ENCODE data around the gene CFAP161.

CFAP161 gene

GRCh38 chr15:81182031-81182755 is 48.1 kb downstream of the CFAP161 start:
- H3K4me2 ChIP-seq (ENCODE audit: low read length), result no peak overlapping the region
- H3K9me2 ChIP-seq (replicated peaks; ENCODE audit: control insufficient read depth, low read length), result no peaks in the 10 kb centered on the region
- H3K9me3 ChIP-seq (ENCODE audit: control insufficient read depth, insufficient read depth, low read length), result no peaks in the 10 kb centered on the region
- H3K4me1 ChIP-seq (ENCODE audit: control insufficient read depth, low read length), result no peaks in the 10 kb centered on the region
- H4K20me1 ChIP-seq (ENCODE audit: control insufficient read depth, insufficient read depth, low read depth, low read length), result no peaks in the 10 kb centered on the region
- H3K79me2 ChIP-seq (ENCODE audit: control insufficient read depth, low read length), result no peaks in the 10 kb centered on the region
- peaks cover 13% of the 10 kb centered on the region; the same call in 1 of the 2 replicates for H3K27me3 ChIP-seq (ENCODE audit: control insufficient read depth, low read length)
- H3K4me3 ChIP-seq (ENCODE audit: low read length), result no peak overlapping the region
- H3K27ac ChIP-seq (ENCODE audit: low read depth, low read length), result no peak overlapping the region
- H3F3A ChIP-seq (ENCODE audit: control insufficient read depth, insufficient read depth), result no peaks in the 10 kb centered on the region
- TF ChIP-seq CTCF (IDR thresholded peaks at IDR 0.05; ENCODE audit: low read depth, low read length, poor library complexity, severe bottlenecking), result no peak
- no peak for TF ChIP-seq EZH2phosphoT487 (IDR thresholded peaks at IDR 0.05; ENCODE audit: borderline replicate concordance, low read length)
- H3K36me3 ChIP-seq (ENCODE audit: control insufficient read depth, low read length), result no peaks in the 10 kb centered on the region

GRCh38 chr15:81182756-81183438 is 48.8 kb downstream of the CFAP161 start:
- H3K4me1 ChIP-seq (ENCODE audit: control insufficient read depth, low read length), result no peaks in the 10 kb centered on the region
- H3K27ac ChIP-seq (ENCODE audit: low read depth, low read length), result no peak overlapping the region
- H4K20me1 ChIP-seq (ENCODE audit: control insufficient read depth, insufficient read depth, low read depth, low read length), result no peaks in the 10 kb centered on the region
- H3K4me3 ChIP-seq (ENCODE audit: low read length), result no peak overlapping the region
- no peaks in the 10 kb centered on the region for H3F3A ChIP-seq (ENCODE audit: control insufficient read depth, insufficient read depth)
- no peaks in the 10 kb centered on the region for H3K9me2 ChIP-seq (replicated peaks; ENCODE audit: control insufficient read depth, low read length)
- no peaks in the 10 kb centered on the region for H3K9me3 ChIP-seq (ENCODE audit: control insufficient read depth, insufficient read depth, low read length)
- H3K4me2 ChIP-seq (ENCODE audit: low read length), result no peak overlapping the region
- H3K36me3 ChIP-seq (ENCODE audit: control insufficient read depth, low read length), result no peaks in the 10 kb centered on the region
- H3K27me3 ChIP-seq (ENCODE audit: control insufficient read depth, low read length), result peaks cover 13% of the 10 kb centered on the region; the same call in 1 of the 2 replicates
- TF ChIP-seq CTCF (IDR thresholded peaks at IDR 0.05; ENCODE audit: low read depth, low read length, poor library complexity, severe bottlenecking) (no peak), EZH2phosphoT487 (IDR thresholded peaks at IDR 0.05; ENCODE audit: borderline replicate concordance, low read length) (no peak)
- H3K79me2 ChIP-seq (ENCODE audit: control insufficient read depth, low read length), result no peaks in the 10 kb centered on the region

GRCh38 chr15:81183439-81183775 is 49.3 kb downstream of the CFAP161 start:
- TF ChIP-seq EZH2phosphoT487 (IDR thresholded peaks at IDR 0.05; ENCODE audit: borderline replicate concordance, low read length) (no peak), CTCF (IDR thresholded peaks at IDR 0.05; ENCODE audit: low read depth, low read length, poor library complexity, severe bottlenecking) (no peak)
- Histone ChIP-seq H3K36me3 (ENCODE audit: control insufficient read depth, low read length) (no peaks in the 10 kb centered on the region), H3K27ac (ENCODE audit: low read depth, low read length) (no peak overlapping the region), H3F3A (ENCODE audit: control insufficient read depth, insufficient read depth) (no peaks in the 10 kb centered on the region), H3K4me2 (ENCODE audit: low read length) (no peak overlapping the region), H3K4me3 (ENCODE audit: low read length) (no peak overlapping the region), H4K20me1 (ENCODE audit: control insufficient read depth, insufficient read depth, low read depth, low read length) (no peaks in the 10 kb centered on the region), H3K79me2 (ENCODE audit: control insufficient read depth, low read length) (no peaks in the 10 kb centered on the region), H3K9me2 (replicated peaks; ENCODE audit: control insufficient read depth, low read length) (no peaks in the 10 kb centered on the region), H3K9me3 (ENCODE audit: control insufficient read depth, insufficient read depth, low read length) (no peaks in the 10 kb centered on the region), H3K27me3 (ENCODE audit: control insufficient read depth, low read length) (peaks cover 13% of the 10 kb centered on the region; the same call in 1 of the 2 replicates), H3K4me1 (ENCODE audit: control insufficient read depth, low read length) (no peaks in the 10 kb centered on the region)
